ENCODE measurements around the gene SEMA5B. TPM values are rescaled to one million over a fixed set of nuclear protein-coding genes. Genes with fewer than 3 reads are reported as not detected.

SEMA5B gene
- total and polyA plus RNA-seq, 2 of the 4 experiments (the other 2 are of a cell fraction) = not detected

DNA sequence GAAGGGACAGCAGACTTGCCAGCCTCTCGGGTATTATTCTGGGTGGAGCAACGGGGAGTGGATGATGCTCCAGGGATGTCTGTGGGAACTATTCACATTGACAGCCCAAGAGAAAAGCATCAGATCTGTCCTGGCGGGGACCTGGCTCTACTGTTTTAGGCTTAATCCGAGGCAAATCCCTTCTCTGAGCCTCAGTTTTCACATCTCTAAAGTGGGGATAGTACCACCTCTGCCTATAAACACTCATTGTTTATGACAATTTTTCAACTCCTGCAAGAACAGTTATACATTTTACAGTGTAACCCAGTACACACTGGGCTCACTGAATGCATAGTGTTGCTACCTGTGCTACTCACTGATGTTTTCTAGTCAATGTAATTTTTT, 48.5 kb upstream of the SEMA5B start:
- Histone ChIP-seq H3K18ac (ENCODE audit: low read depth, low read length) (no peak overlapping the region), H3K23ac (ENCODE audit: low read depth, low read length) (no peak overlapping the region), H3K9ac (ENCODE audit: low read depth, low read length) (no peak overlapping the region), H4K8ac (ENCODE audit: low read depth in 2 of 2, low read length in 2 of 2) (no peak overlapping the region), H3K27ac (ENCODE audit: insufficient read depth, low read length) (no peak overlapping the region), H3K36me3 (ENCODE audit: control insufficient read depth, insufficient read depth, low read length) (no peaks in the 10 kb centered on the region), H3K56ac (ENCODE audit: extremely low read depth, insufficient read depth, low read length) (no peak overlapping the region), H3K4me1 (ENCODE audit: control insufficient read depth, insufficient read depth, low read length) (peaks cover 7% of the 10 kb centered on the region), H3K79me1 (ENCODE audit: low read depth in 1 of 2, low read length in 2 of 2) (peaks cover 32 to 75% of the 10 kb centered on the region in 2 experiments), H3K4me3 (ENCODE audit: insufficient read depth, low read depth, low read length) (no peak overlapping the region), H2BK120ac (ENCODE audit: low read depth, low read length) (no peak overlapping the region), H2AK9ac (replicated peaks; ENCODE audit: low read depth, low read length, poor library complexity) (no peak overlapping the region), H3K9me3 (ENCODE audit: control insufficient read depth, insufficient read depth, low read length) (no peaks in the 10 kb centered on the region), H2AFZ (replicated peaks; ENCODE audit: low read length, poor library complexity) (no peak overlapping the region), H2AK5ac (ENCODE audit: low read depth, low read length) (no peak overlapping the region), H2BK15ac (ENCODE audit: low read depth, low read length) (no peak overlapping the region), H3K27me3 (ENCODE audit: control insufficient read depth, insufficient read depth, low read length) (peaks cover 5% of the 10 kb centered on the region), H3K14ac (replicated peaks; ENCODE audit: low read depth, low read length) (no peak overlapping the region), H3K4me2 (ENCODE audit: low read depth, low read length) (no peak overlapping the region), H2BK20ac (ENCODE audit: low read depth, low read length) (no peak overlapping the region), H4K5ac (ENCODE audit: low read depth, low read length) (no peak overlapping the region), H3K4ac (ENCODE audit: low read depth, low read length) (no peak overlapping the region), H4K91ac (ENCODE audit: insufficient read depth, low read depth, low read length) (no peak overlapping the region), H4K20me1 (ENCODE audit: insufficient read depth, low read length) (peaks cover 87% of the 10 kb centered on the region), H3K9me1 (ENCODE audit: insufficient read depth, low read length) (peaks cover 17% of the 10 kb centered on the region; the same call in 1 of the 2 replicates), H2BK5ac (ENCODE audit: low read depth, low read length, poor library complexity, severe bottlenecking) (no peak overlapping the region)
- WGBS, 2 experiments (ENCODE audit: extremely low coverage in 2 of 2, insufficient read length in 1 of 2) = 80% methylated on average over 1 of the region's 4 CpGs; no CpG with 5 or more reads in 1 of the 2 experiments
- TF ChIP-seq SMC3 (IDR thresholded peaks at IDR 0.05; ENCODE audit: low read depth, low read length) = no peak
- DNase-seq (no peak), ATAC-seq (ENCODE audit: low read depth) (no peak)
- in situ Hi-C loops (cut with MboI; ENCODE audit: low sequenced_read_pairs) = no loop called here
- ChIA-PET CTCF (no interaction called here), POLR2A (ENCODE audit: unreplicated experiment) (no interaction called here)
- intact Hi-C loops (cut with micrococcal nuclease) = no loop called here
- dilution Hi-C loops (cut with HindIII; ENCODE audit: low sequenced_read_pairs, unreplicated experiment) = no loop called here
- no TSS peak for BruUV-seq (replicated peaks)

Measured in IMR-90 (cell line).